Ramos (cell line): ENCODE measurements around the gene NR2F1-AS1.

Experiments
- in situ Hi-C: fragments of 300-500 bp; cut with MboI; formaldehyde crosslinking; loops from one replicate; pipeline ENCODE4 v1.14.3; 2022; ENCODE audit warnings: low sequenced_read_pairs; ENCODE audit not compliant: unreplicated experiment

Gene NR2F1-AS1

DNA sequence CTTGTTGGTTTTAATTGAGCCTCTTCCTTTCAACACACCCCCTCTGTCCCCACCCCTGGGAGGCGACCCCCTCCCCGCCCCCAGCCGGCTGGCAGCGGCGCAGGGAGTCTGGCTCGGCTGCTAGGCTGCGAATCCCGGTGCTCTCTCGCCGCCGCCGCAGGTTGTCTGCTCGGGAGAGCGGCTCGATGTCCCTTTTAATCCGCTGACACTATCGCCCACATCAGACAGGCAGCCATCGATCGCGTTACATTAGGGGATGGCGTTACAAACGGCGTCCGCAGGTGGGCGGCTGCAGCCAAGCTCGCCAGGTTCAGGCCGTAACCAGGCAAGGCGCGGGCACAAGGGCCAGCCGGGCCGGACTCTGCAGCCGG lies 1.3 kb downstream of the NR2F1-AS1 start:
- in situ Hi-C loops, result loop anchor here (25.0 kb wide), 1 partner anchor 333 kb away; no protein-coding TSS in a partner anchor

DNA sequence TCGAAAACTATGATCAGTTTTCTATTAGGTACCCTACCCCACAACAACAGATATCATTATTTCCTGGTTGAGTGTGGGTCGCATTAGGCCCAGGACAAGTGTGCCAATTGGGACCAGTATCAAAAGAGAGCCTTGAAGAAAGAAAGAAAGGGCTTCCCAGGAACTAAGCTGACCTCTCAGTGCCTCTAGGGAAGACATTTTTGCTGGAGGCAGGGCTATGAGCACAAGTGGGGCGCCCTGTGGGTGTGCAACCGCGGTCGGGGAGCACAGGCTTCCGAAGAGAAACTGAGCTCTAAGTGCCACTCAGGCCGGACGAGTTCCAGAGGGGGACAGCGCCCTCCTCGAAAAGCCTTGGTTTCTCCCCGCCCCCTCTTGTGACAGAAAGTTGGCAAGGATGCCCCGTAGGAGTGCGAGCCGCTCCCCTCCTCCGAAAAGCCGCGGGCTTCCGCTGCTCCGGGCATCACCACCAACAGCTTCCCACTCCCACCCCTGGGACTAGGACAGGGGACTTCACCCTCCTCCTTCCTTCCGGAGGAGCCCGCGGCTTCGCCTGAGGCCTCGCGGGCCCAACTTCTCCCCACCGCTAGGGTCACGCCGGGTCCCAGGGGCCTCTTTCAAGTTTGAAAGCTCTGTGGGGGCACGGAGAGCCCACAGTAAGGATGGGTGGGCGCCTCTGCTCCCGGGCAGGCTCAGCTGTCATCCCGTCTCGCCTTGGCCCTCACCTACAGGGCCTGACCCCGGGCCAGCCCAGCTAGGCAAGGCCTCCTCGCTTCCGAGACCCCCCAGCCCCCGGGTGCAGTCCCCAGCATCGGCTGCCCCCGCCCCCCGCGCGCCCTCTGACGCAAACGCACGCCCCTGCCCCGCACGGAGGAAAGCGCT lies 2.0 kb downstream of the NR2F1-AS1 start:
- in situ Hi-C loops, result loop anchor here (25.0 kb wide), 1 partner anchor 333 kb away; no protein-coding TSS in a partner anchor

DNA sequence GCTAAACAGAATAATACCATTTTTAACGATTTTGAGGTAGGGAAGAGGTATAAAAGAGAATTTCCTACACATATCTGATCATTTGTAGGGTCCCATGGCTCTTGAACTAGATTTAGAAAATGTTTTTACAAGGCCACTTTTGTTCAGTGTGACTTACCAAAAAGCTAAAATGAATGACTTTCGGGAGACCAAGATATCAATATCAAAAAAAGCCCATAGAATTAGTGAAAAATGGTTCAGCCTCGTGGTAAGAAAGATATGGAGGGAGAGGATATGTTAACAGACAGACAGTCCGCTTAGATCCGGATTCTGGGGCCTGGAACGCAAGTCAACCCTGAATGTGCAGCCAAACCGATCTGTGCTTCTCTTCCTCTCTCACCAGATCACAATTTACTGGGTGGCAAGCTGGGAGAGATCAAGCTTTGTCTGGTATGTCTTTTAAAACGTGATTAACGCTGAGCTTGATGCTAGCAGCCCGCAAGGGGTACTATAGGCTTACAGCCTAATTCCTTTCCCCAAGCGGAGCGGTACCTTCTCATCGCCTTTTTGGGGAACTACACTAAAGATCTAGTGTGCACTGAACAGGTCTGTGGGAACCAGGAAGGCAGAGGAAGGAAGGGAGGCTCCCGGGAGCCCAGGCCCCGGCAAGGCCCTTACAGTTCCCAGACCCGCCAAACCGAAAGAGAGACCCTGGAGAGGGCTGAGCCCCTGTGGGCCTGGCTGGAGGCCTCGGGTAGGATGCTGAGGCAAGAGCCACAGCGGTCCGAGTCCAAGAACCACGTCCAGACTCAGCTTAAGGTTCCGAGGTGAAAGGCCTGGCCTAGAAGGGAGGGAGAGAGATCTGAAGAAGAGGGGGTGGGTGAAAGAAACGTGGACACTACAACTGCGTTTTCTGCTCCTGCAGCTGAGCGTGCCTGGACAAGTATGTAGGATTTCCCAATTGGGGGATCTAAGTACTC lies 2.9 kb downstream of the NR2F1-AS1 start:
- in situ Hi-C loops, result loop anchor here (25.0 kb wide), 1 partner anchor 334 kb away; no protein-coding TSS in a partner anchor

GRCh38 chr5:93576994-93577853 lies 3.8 kb downstream of the NR2F1-AS1 start:
- in situ Hi-C loops, result loop anchor here (25.0 kb wide), 1 partner anchor 335 kb away; no protein-coding TSS in a partner anchor

DNA sequence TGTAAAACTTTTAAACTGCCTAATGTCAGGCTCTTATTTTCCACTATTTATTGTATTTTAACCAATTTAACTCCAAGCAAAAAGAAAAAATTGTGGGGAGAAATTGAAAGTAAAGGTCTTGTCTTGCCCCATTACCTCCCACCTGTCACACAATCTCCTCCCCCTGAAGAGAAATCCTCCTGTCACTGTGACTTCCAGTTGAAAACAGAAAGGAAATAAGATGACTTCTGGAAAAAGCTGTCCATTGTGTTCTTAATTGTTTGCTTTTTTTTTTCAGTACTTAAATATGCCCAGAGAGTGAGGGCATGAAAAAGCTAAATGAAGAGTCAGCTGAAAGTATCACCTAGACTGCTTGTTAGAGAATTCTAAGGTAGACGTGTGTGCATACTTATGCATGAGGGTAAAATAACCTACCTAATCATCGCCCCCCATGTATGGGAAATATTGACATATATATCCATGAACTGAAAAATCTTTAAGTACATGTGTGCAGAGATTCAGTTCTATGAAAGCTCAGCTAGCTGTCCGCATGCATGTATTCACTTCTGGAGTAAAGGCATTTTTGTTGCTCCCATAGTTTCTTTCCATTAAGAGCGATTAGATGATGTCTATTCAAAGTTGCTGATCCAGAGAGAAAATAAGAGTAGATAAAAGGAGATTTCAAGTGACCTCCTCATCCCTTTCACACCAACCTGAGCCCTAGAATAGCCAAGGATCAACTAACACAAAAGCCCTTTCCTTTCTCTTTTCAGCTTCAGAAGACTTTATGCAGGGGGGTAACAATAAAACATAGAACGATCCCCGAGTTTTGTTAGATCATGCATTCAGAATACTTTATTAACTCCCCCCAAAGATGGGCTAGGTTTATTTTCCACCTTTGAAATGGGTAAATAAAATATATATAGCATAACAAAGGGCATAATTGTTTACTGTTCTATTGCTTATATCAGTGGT lies 5.3 kb downstream of the NR2F1-AS1 start:
- in situ Hi-C loops, result loop anchor here (25.0 kb wide), 1 partner anchor 337 kb away; no protein-coding TSS in a partner anchor

- in situ Hi-C loops, result loop anchor here (25.0 kb wide), 1 partner anchor 338 kb away; no protein-coding TSS in a partner anchor
Measured at GRCh38 chr5:93574491-93575305, 6.3 kb downstream of the NR2F1-AS1 start.

DNA sequence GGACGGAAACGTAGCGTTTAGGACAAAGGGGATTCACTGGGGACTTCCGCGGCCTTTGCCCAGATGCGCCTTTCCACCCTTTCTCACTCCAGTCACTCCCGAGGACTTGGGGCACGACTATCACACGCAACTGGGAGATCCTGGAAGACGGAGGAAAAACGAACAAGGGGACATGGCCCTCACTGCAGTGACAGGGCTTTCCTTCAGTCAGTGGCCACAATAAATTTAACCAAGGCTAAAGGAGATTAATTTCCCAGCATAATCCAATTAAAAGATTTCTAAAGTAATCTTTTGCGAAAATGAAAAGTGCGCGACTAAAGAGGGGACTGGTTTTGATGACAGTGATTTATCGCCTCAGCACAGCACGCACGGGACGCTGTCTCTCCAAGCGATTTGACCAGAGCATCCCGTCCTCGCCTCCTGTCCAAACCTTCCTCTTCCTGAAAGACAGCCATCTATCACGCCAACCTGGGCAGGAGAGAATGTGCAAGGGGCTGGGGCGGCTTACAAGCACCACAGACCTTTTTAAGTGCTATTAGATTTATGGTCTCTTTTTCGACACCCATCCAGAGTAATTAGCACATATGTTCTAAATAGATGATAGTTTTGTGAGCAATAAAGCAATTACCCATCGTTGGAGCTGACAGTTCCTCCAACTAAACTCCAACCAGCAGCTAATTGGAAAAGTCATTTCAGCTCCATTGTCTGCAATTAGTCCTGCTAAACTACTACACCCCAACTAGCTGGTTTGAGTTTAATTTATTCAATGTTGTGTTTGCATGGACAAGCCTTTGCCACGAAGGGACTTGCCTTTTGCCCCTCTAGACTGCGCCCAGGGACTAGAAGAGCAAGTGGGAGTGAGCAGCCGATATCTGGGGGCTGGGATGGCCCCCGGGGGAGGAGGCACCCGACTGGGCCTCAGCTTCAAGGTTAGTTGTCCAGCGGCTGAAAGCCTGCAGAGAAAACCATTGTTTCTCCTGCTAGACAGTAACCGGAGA lies 7.4 kb downstream of the NR2F1-AS1 start:
- in situ Hi-C loops, result no loop called here

GRCh38 chr5:93572608-93573353 lies 8.2 kb downstream of the NR2F1-AS1 start:
- in situ Hi-C loops, result no loop called here

DNA sequence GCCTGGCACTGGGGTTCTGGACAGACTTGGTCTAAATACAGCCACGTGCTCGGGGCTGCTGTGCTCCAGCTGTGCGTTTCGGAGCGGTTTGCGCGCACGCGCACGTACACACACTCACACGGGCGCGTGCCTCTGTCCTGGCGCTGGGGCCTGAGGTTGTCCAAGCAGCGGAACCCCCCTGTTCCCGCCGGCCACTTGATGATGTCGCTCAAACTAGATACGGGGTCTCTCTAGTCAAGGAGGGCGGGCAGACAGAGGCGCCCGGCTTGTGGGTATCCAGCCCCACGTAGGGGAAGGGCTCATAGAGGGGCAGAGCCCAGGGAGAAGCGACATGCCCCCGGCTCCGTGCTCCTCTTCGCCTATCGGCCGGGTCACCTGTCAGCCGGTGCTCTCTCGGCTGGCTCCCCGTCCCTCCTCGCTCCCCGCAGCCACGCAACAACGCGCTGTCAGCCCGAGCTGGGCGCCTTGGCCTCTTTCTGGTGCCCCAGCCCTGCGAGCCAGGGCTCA lies 8.9 kb downstream of the NR2F1-AS1 start:
- in situ Hi-C loops, result no loop called here

- in situ Hi-C loops, result no loop called here
Measured at GRCh38 chr5:93571114-93571949, 9.7 kb downstream of the NR2F1-AS1 start.

DNA sequence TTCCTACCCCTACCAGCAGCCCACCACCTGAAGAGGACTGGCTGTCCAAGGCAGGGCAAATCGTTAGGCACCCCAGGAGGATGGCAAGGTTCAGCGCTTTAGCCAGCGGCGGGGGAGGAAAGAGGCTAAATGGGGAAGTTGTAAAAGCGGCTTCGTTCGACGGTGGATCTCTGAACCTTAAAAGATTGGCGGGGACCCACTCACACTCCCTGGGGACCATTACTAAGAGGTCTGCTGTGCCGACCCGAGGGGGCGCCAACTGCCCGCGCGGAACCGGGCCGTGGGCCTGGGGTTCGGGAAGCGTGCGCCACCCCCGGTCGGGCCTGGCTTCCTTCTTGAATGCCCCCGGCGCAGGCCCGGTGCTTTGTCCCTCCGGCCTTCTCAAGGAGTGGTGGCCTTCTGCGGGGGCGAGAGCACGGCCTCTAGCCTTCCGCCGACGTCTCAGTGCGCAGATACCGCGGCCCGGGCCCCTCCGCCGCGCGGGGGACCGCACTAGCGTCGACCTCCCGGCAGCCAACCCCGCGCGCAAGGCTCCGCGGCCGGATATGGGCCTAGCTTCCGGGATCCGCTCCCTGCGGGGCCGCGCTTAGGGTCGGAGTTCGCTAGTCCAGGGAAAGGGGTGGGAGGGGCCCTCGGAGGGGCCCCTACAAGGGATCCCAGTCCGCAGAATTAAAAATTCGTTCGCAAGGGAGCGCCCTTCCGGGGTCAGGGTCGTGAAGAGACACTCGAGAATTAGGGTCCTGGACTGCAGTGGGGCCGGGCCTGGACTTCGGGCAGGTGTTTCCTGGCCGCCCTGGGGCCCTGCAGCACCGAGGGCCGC lies 10.5 kb downstream of the NR2F1-AS1 start:
- in situ Hi-C loops, result no loop called here

GRCh38 chr5:93569300-93570160 lies 11.5 kb downstream of the NR2F1-AS1 start:
- in situ Hi-C loops, result no loop called here

DNA sequence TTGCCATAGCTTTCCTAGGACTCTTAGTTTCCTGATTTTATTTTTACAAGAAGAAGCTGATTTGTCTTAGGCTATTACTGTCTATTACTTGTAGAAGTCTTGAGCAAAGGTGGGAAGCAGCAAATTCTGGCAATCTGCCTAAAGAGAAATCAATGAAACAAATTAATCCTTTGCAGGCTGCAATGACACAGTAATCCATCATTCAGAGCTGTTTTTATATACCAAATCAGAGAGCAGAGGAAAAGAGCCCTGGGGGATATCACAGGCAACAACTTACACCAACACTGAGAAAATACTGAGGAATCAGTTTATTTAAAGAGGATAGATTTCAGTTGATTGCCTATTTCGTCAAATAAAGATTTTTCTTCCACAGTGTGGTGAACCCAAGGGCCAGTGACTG lies 13.6 kb downstream of the NR2F1-AS1 start:
- in situ Hi-C loops, result no loop called here
